Measurements from ENCODE around the gene MX1.

Gene MX1

GRCh38 chr21:41466024-41466820, 40.2 kb downstream of the MX1 start:
- no peak for DNase-seq

GRCh38 chr21:41470054-41470453, 44.0 kb downstream of the MX1 start:
- no peak for DNase-seq

GRCh38 chr21:41472753-41473548, 46.9 kb downstream of the MX1 start:
- DNase-seq = no peak

GRCh38 chr21:41475714-41476420, 49.8 kb downstream of the MX1 start:
- DNase-seq = no peak

GRCh38 chr21:41477641-41478318, 51.7 kb downstream of the MX1 start:
- no peak for DNase-seq

- no peak for DNase-seq
Observed at GRCh38 chr21:41478319-41479177, 52.5 kb downstream of the MX1 start.

- DNase-seq = no peak
Observed at GRCh38 chr21:41479686-41480085, 53.6 kb downstream of the MX1 start.

GRCh38 chr21:41480086-41480690, 54.1 kb downstream of the MX1 start:
- no peak for DNase-seq

GRCh38 chr21:41481191-41481590, 55.2 kb downstream of the MX1 start:
- no peak for DNase-seq

GRCh38 chr21:41482301-41482700, 56.3 kb downstream of the MX1 start:
- DNase-seq = no peak

GRCh38 chr21:41482980-41483379, 56.9 kb downstream of the MX1 start:
- DNase-seq = no peak

- DNase-seq = no peak
Observed at GRCh38 chr21:41483415-41483814, 57.4 kb downstream of the MX1 start.

GRCh38 chr21:41483973-41484372, 57.9 kb downstream of the MX1 start:
- no peak for DNase-seq

- no peak for DNase-seq
Observed at GRCh38 chr21:41487082-41487481, 61.0 kb downstream of the MX1 start.

- no peak for DNase-seq
Observed at GRCh38 chr21:41488080-41488479, 62.0 kb downstream of the MX1 start.

- DNase-seq = no peak
Observed at GRCh38 chr21:41489329-41489728, 63.3 kb downstream of the MX1 start.

- DNase-seq = no peak
Observed at GRCh38 chr21:41490330-41490729, 64.3 kb downstream of the MX1 start.

GRCh38 chr21:41491412-41491811, 65.4 kb downstream of the MX1 start:
- DNase-seq = no peak

- no peak for DNase-seq
Observed at GRCh38 chr21:41494242-41494641, 68.2 kb downstream of the MX1 start.

- DNase-seq = no peak
Observed at GRCh38 chr21:41497008-41497407, 71.0 kb downstream of the MX1 start.

- no peak for DNase-seq
Observed at GRCh38 chr21:41497788-41498187, 71.7 kb downstream of the MX1 start.

- DNase-seq = no peak
Observed at GRCh38 chr21:41499920-41500319, 73.9 kb downstream of the MX1 start.

All from activated naive CD4-positive, alpha-beta T cell treated with anti-CD3 and anti-CD28 coated beads, Interleukin-2, amount 50 U/mL, for 16 hours (primary cell).